HG02840 (cell line): Measurements from ENCODE around the gene VSIR.

Experiments
- ATAC-seq: cut with Tn5 transposase; IDR thresholded peaks from one replicate; pipeline ENCODE4 v1.9.1; 2021; ENCODE audit warnings: mild to moderate bottlenecking, moderate library complexity, moderate number of reproducible peaks; ENCODE audit not compliant: unreplicated experiment, low FRiP score

Gene VSIR

DNA sequence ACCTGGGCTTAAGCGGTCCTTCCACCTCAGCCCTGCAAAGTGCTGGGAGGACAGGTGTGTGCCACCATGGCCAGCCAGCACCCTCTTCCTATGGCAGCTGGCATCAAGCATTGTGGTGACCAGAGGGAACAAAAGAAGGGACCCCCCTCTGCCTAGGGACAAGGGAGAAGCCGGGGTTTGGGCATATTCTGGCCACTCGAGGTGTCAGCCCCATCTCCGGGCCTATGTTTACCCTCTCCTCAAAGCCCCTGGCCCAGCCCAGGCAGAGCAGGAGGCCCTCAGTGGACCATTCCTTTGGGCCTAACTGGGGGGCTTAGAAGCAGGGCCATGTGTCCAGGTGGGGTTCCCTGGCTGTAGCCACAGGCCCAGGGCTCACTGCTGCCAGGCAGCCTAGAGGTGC lies 23.9 kb downstream of the VSIR start:
- ATAC-seq = no peak

DNA sequence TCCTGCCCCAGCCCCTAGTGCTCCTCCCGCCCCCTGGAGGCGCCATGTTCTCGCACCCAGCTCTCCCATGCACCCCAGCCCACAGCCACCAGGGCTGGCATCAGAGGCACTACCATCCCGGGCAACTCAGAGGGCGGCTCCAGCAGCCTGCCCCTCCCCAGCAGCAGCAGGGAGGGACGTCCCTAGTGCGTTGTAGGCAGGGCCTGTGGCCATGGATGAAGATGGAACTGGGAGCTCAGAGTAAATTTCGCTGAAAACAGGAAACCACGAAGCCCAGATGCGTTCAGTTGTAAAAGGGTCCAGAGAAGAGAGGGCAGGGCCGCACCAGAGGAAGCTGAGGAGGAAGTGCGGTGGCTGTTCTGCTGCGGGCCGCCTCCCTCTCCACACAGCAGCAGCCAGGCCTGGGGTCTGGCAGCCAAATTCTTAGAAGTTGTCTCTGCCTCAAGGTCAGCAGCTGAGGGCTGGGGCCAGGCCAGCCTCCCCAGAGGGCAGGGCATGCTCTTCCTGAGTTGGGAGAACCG lies 24.6 kb downstream of the VSIR start:
- peak; percentile 55 for ATAC-seq

DNA sequence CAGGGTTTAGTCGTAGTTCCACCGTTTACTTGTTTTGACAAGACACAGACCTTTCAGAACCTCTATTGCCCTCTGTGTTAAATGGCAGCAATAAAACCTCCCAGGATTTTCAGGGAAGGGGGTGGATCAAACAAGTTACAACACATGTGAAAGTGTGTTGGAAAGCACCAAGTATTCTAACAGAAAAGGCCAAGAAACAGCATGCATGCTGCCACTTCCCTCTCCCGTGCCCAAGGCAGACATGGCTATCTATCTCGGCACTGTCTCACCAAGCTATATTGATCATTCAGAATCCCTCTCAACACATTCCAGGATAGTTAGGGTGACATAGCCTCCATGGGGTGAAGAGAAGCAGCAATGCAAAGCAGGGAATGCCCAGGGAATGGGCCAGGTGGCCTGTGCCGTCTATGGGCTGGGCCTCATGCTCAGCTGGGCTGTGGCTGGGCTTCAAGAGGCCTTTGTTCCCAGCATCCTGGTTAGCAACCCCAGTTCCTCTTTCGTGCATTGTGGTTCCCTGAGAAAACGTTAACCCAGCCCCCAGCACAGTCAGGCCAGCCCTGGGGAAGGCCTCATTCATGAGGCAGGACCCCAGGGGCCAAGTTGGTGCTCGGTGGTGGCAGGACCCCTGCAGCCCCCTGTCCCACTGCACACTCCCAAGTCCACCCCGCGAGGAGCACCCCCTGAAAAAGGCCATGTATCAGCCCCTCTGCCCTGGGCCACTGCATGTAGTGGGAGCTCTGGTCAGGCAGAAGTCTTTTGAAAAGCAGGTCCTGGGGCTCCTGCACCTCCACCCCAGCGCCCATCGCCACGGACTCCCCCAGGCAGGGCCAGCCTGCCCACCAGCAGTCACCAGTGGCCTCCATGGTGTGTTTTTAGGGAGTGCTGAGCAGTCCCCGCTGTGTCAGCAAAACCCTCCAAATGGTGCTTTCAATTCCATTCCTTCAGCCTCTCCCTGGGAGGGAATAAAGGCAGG lies 25.5 kb downstream of the VSIR start:
- no peak for ATAC-seq

DNA sequence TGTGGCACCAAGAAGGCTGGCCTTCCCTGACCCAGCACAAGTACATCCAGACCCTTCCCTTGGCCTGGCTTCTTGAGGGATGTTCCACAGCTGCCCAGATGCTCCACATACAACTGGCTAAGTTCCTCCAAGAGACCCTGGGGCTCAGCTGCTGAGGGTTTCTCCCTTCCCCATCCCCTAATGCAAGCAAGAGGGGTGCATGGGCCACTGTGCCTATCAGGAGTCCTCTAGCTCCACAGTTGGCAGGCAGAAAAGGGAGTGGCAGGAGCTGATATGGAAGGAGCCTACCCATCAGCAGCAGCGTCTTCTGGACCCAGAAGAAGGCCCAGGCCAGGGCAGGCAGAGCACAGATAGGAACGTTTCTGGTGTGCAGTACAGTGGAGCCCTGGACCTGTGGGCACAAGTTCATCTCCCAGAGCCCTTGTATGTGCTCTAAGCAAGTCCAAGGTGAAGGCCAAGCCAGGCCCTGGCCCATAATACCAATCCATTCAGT lies 26.2 kb downstream of the VSIR start:
- ATAC-seq = no peak

DNA sequence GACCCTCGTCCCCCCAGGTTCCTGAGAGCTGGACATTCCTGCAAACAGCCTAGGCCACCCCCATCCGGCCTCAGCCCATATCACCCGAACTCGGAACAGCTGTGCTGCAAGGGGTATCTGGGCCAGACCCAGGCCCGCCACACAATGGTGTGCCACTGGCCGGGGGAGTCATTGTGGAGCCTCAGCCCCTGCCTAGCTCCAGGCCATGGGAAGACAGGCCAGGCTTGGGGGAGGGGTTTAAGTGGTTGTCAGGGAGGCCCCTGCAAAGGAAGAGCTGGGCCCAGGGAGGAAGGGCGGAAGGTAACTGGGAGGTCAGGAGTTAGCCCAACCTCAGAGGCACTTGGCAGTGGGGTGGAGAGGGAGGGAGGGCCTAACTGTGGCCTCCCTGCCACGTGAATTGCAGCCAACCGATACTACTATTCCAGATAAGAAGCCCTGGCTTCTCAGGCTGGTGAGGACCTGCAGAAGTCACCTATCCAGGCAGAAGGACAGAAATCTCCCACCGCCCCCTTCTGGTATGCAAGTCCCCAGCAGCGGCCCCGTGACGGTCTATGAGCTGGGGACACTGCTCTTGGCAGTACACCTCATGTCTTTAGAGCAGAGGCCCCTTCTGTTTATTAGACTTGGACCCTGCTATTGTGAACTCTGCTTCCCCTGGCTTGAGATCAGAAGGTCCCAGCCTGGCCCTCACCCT lies 26.8 kb downstream of the VSIR start:
- ATAC-seq = no peak

DNA sequence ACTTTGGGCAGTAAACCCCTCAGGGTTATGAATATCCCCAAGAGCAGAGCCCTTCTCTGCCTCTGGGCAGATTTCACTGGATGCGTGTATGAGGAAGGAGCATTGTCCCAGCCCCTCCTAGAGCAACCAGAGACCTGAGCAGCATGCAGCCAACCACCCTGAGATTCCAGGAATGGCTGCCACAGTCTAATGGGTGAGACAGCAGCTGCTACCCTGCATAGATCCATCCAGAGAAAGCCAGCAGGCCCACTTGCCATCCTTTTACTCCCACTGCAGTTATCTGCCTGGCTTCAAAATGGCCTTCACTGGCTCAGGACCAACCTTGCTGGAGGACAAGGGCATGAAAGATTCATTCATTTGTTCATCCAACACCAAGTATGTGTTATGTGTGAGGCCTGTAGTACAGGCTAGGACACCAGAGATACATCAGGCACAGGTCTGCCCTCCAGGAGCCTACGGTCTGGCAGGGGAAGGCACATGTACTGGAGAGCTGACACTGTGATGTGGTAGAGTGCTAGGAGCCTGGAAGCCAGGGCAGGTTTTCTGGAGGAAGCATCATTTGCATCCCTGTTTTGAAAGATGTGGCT lies 27.6 kb downstream of the VSIR start:
- no peak for ATAC-seq

DNA sequence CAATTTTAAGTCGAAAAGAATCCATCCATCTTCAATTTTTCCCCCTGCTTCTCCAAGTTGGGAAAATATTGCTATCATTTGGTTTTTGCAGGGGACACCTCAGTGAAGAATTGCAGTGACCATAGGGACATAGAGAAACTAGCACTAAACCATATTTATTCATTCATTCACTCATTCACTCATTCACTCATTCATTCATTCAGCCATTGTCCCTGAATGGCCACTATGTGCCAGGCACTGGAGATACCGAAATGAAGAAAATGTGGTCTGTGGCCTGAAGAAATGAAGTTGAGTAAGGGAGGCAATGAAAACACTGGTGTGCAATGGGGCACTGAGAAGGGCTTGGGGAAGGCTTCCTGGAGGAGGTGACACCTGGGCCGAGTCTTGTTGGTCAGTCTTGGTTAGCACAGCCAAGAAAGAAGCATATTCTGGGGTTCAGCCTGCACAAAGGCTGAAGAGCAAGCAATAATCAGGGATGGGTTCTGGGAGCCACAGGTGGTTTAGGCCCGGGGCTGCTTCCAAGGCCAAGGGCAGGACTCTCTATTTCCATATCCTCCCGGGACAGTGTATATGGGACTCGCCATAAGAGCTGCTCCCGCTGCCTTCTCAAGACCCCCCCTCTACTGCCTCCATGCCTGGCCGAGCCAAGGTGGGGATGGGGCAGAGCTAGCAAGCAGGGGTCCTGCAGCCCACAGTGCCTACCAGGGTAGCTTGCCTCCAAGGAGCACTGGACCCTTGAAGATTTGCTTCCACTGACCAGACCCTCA lies 28.2 kb downstream of the VSIR start:
- no peak for ATAC-seq

DNA sequence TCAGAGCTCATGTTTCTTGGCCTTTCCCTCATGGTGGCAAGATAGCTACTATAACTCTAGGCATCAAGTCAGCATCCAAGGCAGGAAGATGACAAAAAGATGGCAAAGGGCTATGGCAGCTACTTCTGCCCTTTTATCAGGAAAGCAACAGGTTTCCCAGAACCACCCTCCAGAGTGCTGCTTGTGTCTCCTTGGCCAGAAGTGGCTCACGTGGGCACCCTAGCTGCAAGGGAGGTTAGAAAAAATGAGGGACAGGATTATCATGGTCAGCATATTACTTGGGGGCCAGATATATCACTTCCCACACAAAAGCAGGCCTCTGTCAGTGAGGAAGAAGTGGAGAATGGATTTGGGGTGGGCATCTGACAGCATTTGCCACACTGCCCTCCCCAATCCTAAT lies 29.5 kb downstream of the VSIR start:
- no peak for ATAC-seq

DNA sequence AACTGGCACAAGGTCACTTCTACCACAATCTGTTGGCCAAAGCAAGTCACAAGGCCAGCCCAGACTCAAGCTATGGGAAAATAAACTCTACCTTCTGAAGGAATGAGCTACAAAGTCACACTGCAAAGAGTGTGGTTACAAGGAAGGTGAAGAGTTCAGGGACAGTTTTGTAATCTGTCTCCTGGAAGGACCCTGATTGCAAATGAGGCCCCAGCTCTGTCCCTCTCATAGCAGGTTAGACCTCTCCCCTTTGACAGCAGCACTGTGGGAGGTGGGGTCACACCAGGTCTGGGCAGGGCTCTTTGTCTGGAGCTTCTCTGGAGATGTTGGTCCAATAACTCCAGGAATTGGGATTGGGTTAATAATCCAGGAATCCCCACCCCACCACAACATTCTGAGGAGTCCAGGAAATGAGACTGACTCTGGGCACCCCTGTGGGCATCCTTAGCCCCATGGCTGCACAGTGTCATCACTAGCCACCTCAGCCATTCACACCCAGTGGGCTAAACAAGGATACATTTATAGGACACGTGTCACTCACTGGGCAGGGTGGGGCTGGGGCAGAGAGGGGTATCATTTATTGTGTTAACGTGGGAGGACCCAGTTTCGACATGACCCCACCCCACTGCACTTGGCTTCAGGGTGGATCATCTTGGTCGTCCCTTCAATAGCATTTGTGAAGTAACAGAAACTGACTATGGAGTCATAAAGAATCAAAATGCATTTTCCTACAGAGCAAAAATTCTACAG lies 30.1 kb downstream of the VSIR start:
- ATAC-seq = no peak

DNA sequence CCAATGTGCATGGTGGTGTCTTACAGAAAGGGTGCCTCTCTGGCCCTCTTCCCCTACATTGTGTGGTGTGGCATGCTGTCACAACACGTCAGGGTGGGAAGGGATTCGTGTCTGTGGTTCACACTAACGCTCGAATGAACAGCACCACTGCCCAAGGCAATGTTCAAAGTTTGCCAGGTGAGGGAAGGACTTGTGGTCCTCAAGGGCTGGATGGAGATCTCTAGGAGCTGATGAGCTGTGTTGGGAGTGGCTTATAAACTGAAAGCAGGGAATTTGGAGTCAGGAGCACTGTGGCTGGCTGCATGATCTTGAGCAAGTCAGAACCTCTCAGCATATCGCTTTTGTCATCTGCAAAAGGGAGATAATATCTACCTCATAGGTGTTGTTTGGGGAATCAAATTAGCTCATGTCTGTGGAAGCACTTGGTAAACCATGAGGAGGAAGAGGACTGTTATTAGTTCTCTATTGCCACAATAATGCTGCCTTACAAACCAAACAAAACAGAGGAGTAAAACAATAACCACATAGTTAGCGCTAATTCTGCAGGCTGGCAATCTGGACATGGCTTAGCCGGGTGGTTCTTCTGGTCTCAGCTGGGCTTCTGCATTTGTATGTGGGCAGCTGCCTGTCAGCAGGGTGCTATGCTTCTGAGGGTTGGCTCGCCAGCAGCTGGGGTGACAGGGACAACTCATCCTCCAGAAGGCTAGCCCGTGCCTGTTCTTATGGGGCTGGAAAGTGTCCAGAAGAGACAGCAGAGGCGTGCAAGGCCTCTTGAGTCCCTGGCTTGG lies 30.8 kb downstream of the VSIR start:
- no peak for ATAC-seq

DNA sequence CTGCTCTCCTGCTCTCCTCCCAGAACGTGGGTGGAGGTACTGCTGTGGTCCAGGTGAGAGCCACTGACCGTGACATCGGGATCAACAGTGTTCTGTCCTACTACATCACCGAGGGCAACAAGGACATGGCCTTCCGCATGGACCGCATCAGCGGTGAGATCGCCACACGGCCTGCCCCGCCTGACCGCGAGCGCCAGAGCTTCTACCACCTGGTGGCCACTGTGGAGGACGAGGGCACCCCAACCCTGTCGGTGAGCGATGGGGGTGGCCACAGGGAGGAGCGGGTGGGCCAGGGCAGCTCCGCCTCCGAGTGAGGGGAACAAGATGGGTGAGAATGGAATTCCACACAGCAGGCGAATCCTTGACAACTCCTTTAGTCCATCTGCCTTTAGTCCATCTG lies 31.6 kb downstream of the VSIR start:
- ATAC-seq = no peak

DNA sequence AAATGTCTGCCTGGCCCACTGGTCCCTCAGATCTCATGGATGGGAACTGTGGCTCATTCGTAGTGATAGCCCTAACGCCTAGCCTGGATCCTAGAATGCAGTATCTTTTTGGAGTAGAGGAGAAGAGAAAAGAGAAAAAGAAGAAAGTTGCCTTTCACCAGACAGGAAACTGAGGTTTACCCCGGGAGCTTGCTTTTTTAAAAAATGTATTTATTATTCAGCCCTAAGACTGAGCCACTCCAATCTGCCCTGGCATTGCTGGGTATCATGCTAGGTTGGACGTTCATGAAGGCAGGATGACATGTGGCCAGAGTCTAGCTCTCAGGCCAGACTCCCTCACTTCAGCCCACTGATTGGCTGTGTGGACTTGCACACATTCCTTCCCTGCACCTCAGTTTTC lies 32.3 kb downstream of the VSIR start:
- no peak for ATAC-seq

DNA sequence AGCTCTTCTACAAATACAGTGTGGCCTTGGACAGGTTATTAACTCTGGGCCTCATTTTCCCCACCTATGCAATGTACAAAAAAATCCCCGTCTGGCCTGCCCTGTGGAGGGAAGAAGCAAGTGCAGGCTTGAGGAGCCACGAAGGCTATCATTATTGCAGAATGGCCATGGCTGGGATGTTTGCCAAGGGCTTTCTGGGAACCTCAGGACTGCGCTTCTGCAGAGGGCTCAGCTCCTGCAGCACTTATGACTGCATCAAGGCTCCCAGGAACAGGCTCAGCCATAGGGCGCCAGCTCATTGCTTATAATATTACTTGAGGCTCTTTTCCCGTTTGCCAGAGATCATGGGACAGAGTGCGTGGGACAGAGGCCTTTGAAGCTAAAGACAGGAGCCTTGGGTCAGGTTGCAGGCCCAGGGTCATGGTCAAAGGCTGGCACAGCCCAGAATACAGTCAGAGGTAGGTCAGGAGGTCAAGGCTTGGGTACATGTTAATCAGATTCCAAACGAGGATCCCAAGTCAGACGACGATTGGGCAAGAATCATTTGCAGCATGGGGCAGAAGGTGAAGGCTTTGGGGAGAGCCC lies 33.2 kb downstream of the VSIR start:
- no peak for ATAC-seq

DNA sequence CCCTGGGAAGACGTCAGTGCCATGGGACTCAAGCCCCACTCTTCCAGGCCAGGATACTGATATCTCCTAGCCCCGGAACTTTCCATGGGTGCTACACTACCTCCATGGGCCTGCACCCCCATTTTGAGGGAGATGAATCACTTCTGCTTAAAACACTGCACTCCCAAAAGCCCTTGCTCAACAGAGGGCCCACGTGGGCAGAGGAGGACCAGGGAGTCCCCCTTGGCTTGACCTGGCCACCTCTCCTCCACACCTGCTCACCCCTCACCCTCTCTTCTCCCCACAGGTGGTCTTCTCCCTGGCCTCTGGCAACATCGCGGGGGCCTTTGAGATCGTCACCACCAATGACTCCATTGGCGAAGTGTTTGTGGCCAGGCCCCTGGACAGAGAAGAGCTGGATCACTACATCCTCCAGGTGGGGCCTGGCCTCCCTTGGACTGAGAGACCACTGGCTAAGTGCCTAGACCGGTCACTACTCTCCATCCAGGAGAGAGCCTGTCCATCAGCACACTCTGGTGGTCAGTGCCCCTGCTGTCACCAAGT lies 33.9 kb downstream of the VSIR start:
- ATAC-seq = no peak

DNA sequence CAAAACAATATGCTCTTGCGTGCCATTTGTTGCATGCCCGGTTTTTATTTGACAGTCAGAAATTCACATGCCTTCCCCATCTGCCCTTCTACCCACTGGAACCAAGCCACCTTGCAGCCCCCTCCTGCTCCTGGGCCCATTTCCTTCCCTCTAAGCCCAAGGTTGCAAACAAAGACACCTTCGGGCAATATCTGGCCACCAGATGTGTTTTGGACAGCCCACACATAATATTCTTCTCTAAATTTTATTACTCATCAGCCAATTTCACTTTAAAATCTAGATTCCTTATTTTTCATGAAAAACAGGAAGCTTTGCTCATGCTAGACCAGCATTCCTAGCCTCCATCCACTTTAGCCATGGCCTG lies 35.5 kb downstream of the VSIR start:
- ATAC-seq = no peak

DNA sequence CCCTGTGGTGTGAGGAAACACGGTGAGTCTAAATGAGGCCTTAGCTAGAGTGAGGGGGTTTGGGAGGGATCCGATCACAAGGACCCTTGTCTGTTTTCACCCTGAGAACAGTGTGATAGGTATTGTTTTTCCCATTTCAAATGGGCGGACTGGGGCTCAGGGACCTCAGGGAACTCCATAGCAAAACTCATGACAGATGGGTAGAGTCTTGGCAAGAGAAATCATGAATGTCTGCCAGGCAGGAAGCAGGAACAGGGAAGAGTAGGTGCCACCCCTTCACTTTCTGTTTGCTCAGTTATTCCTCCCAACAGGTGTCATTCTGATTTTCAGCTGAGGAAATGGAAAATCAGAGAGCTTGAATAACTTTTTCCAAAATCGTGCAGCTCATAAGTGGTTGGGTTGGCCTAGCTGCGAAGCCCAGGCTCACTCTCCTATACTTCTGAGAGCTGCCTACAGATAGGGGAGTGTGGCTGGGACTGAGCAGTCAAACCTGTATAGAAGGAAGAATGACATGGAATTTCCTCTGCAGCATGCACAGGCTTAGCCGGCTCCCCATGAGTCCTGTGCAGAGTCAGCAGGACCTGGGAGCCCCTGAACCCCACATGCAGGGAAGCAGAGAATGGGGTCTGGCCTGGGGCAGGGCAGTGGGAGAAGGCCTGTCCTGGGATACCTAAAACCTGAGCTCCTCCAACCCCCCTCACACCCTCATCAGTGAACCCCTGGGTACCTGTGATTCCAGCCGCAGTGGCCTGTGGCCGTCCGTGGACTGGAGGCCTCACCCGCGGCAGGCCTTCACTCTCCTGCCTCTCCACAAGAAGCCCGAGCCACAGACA lies 36.1 kb downstream of the VSIR start:
- ATAC-seq = no peak

DNA sequence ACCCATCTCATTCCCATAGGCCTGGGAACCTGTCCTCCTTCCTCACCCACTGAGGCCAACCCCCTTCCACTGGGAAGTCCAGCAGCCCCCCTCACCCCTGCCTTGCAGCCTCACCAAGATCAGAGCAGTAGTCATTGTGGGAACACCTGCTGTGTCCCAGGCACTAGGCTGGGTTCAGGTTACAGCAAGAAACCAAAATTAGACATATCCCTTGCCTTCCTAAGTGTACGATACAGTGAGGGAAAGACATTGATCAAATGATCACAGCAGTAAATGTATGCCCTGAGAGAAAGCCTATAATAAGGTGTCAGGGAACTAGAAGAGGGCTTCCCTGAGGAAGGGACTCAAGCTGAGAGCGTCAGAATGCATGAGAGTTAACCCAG lies 36.8 kb downstream of the VSIR start:
- no peak for ATAC-seq
